Measurements from ENCODE around the gene NCAPG2. TPM values are rescaled to one million over a fixed set of nuclear protein-coding genes. Genes with fewer than 3 reads are reported as not detected.

Gene NCAPG2
- total RNA-seq, 2 experiments from 2014 or later, result 61.8 to 111 TPM

GRCh38 chr7:158724658-158725505 is 20.3 kb upstream of the NCAPG2 start:
- Histone ChIP-seq H3K4me2 (ENCODE audit: low read length) (no peak overlapping the region), H3K27ac (ENCODE audit: low read depth, low read length, poor library complexity, severe bottlenecking) (no peak overlapping the region), H3K36me3 (ENCODE audit: insufficient read depth, low read length) (no peaks in the 10 kb centered on the region), H3K9me3 (ENCODE audit: low read length) (no peaks in the 10 kb centered on the region), H4K20me1 (ENCODE audit: insufficient read depth, low read length) (no peaks in the 10 kb centered on the region), H3K79me2 (ENCODE audit: insufficient read depth, low read depth, low read length) (no peaks in the 10 kb centered on the region), H2AFZ (ENCODE audit: low read length) (no peak overlapping the region), H3K4me3 (ENCODE audit: low read depth, low read length, poor library complexity, severe bottlenecking) (no peak overlapping the region), H3K9me2 (ENCODE audit: insufficient read depth, low read length) (no peaks in the 10 kb centered on the region), H3K4me1 (ENCODE audit: insufficient read depth, low read length, poor library complexity, severe bottlenecking) (no peaks in the 10 kb centered on the region)
- no TSS peak for BruUV-seq (replicated peaks)
- intact Hi-C loops (cut with micrococcal nuclease; ENCODE audit: unreplicated experiment), result no loop called here
- no peak for TF ChIP-seq EZH2phosphoT487 (IDR thresholded peaks at IDR 0.05; ENCODE audit: borderline replicate concordance, low read depth, low read length)
- no peak for TF ChIP-seq CTCF (conservative IDR thresholded peaks at IDR 0.05; ENCODE audit: low read length)
- POLR2A ChIA-PET, result interaction anchor here (0.6 kb wide), 1 partner anchor 9 kb away, joined by 4 read pairs; no protein-coding TSS in a partner anchor
- CTCF ChIA-PET (ENCODE audit: unreplicated experiment), result no interaction called here
- DNase-seq (ENCODE audit: low spot score), result no peak

GRCh38 chr7:158723714-158724385 is 19.2 kb upstream of the NCAPG2 start:
- Histone ChIP-seq H3K4me2 (ENCODE audit: low read length) (no peak overlapping the region), H3K36me3 (ENCODE audit: insufficient read depth, low read length) (no peaks in the 10 kb centered on the region), H3K4me3 (ENCODE audit: low read depth, low read length, poor library complexity, severe bottlenecking) (no peak overlapping the region), H4K20me1 (ENCODE audit: insufficient read depth, low read length) (no peaks in the 10 kb centered on the region), H3K4me1 (ENCODE audit: insufficient read depth, low read length, poor library complexity, severe bottlenecking) (no peaks in the 10 kb centered on the region), H2AFZ (ENCODE audit: low read length) (no peak overlapping the region), H3K9me2 (ENCODE audit: insufficient read depth, low read length) (no peaks in the 10 kb centered on the region), H3K9me3 (ENCODE audit: low read length) (no peaks in the 10 kb centered on the region), H3K79me2 (ENCODE audit: insufficient read depth, low read depth, low read length) (no peaks in the 10 kb centered on the region), H3K27ac (ENCODE audit: low read depth, low read length, poor library complexity, severe bottlenecking) (no peak overlapping the region)
- no peak for DNase-seq (ENCODE audit: low spot score)
- ChIA-PET CTCF (ENCODE audit: unreplicated experiment) (no interaction called here), POLR2A (interaction anchor here (0.5 kb wide), 1 partner anchor 68 kb away, joined by 3 read pairs; no protein-coding TSS in a partner anchor)
- intact Hi-C loops (cut with micrococcal nuclease; ENCODE audit: unreplicated experiment), result no loop called here
- TF ChIP-seq EZH2phosphoT487 (IDR thresholded peaks at IDR 0.05; ENCODE audit: borderline replicate concordance, low read depth, low read length), result no peak
- no peak for TF ChIP-seq CTCF (conservative IDR thresholded peaks at IDR 0.05; ENCODE audit: low read length)
- no TSS peak for BruUV-seq (replicated peaks)
